Immature natural killer cell (primary cell): ENCODE results near the gene PSMB1. TPM values are rescaled to one million over a fixed set of nuclear protein-coding genes. Genes with fewer than 3 reads are reported as not detected.
"Not testable (repeated sequence)": the region's sequence is repeated elsewhere in the genome, so short reads cannot be mapped to it uniquely, and the experiment has no call there.

Experiments used
- DNase-seq, 3 donors: peaks; one replicate each; pipeline ENCODE4 v3.0.0; 2022; ENCODE audit warnings: mixed read lengths in 1 of 3
- H3K27ac Mint-ChIP-seq, 6 donors: one replicate each; pipeline ENCODE4 v1.8.0; 2020; ENCODE audit warnings: mixed read lengths in 6 of 6, mild to moderate bottlenecking in 5 of 6, inconsistent platforms in 4 of 6, moderate library complexity in 3 of 6
- H3K27me3 Mint-ChIP-seq, 3 donors: one replicate each; pipeline ENCODE4 v1.8.0; 2020 to 2021; ENCODE audit warnings: low read depth in 3 of 3, mild to moderate bottlenecking in 3 of 3, mixed read lengths in 3 of 3, moderate library complexity in 3 of 3, inconsistent platforms in 1 of 3
- H3K36me3 Mint-ChIP-seq, 3 donors: one replicate each; pipeline ENCODE4 v1.8.0; 2020; ENCODE audit warnings: mixed read lengths in 3 of 3, inconsistent platforms in 2 of 3, mild to moderate bottlenecking in 2 of 3
- H3K4me1 Mint-ChIP-seq, 2 donors: one replicate each; pipeline ENCODE4 v1.8.0; 2020; ENCODE audit warnings: inconsistent platforms in 2 of 2, mild to moderate bottlenecking in 2 of 2, mixed read lengths in 2 of 2, moderate library complexity in 1 of 2
- H3K4me3 Mint-ChIP-seq, 5 donors: one replicate each; pipeline ENCODE4 v1.8.0; 2020; ENCODE audit warnings: mild to moderate bottlenecking in 5 of 5, mixed read lengths in 5 of 5, inconsistent platforms in 3 of 5, moderate library complexity in 3 of 5
- H3K9me3 Mint-ChIP-seq, 6 donors: one replicate each; pipeline ENCODE4 v1.8.0; 2020; ENCODE audit warnings: mild to moderate bottlenecking in 6 of 6, mixed read lengths in 6 of 6, inconsistent platforms in 4 of 6, moderate library complexity in 3 of 6
- polyA plus RNA-seq, 3 donors: library from polyadenylated mRNA; unstranded; fragments of 300-500 nt; fragmentation: Illumina TruSeq; gene quantifications; one replicate each; pipeline ENCODE4 v1.2.3, GENCODE V29; 2021

The PSMB1 gene
- polyA plus RNA-seq, 3 donors from 2014 or later: 500 to 935 (median 673) TPM

GRCh38 chr6:170525795-170526194 lies 27.3 kb downstream of the PSMB1 start:
- DNase-seq: no peak
- Mint-ChIP-seq H3K9me3 (no peaks in the 10 kb centered on the region), H3K4me1 (peaks cover 20 to 31% of the 10 kb centered on the region in 2 donors), H3K4me3 (no peak overlapping the region), H3K27ac (no peak overlapping the region), H3K36me3 (peaks cover 0 to 3% (median 0%) of the 10 kb centered on the region in 3 donors), H3K27me3 (peaks cover 2 to 14% (median 9%) of the 10 kb centered on the region in 3 donors)

- no peak for DNase-seq
- H3K4me3 Mint-ChIP-seq: no peak overlapping the region
- H3K9me3 Mint-ChIP-seq: no peaks in the 10 kb centered on the region
- peaks cover 0 to 6% (median 0%) of the 10 kb centered on the region in 3 donors for H3K36me3 Mint-ChIP-seq
- peaks cover 13 to 18% (median 16%) of the 10 kb centered on the region in 3 donors for H3K27me3 Mint-ChIP-seq
- H3K4me1 Mint-ChIP-seq: peaks cover 19 to 31% of the 10 kb centered on the region in 2 donors
- peak overlapping the region in 1 of 6 donors; percentile 9 for H3K27ac Mint-ChIP-seq
Measured at GRCh38 chr6:170524172-170524502, 29.0 kb downstream of the PSMB1 start.

- H3K4me3 Mint-ChIP-seq: peak overlapping the region in 2 of 5 donors; percentile 51 to 73
- peaks cover 0 to 6% (median 0%) of the 10 kb centered on the region in 3 donors for H3K36me3 Mint-ChIP-seq
- H3K27me3 Mint-ChIP-seq: peaks cover 13 to 18% (median 16%) of the 10 kb centered on the region in 3 donors
- H3K9me3 Mint-ChIP-seq: no peaks in the 10 kb centered on the region
- peak; percentile 48 to 62 (median 58) for DNase-seq
- peak overlapping the region in 2 of 6 donors; percentile 29 to 58 for H3K27ac Mint-ChIP-seq
- H3K4me1 Mint-ChIP-seq: peaks cover 19 to 31% of the 10 kb centered on the region in 2 donors
Measured at GRCh38 chr6:170523256-170524171, 29.6 kb downstream of the PSMB1 start.

GRCh38 chr6:170522565-170523183 lies 30.4 kb downstream of the PSMB1 start:
- Mint-ChIP-seq H3K27me3 (peaks cover 14 to 18% (median 16%) of the 10 kb centered on the region in 3 donors), H3K27ac (no peak overlapping the region), H3K4me1 (peaks cover 19 to 31% of the 10 kb centered on the region in 2 donors), H3K9me3 (no peaks in the 10 kb centered on the region), H3K4me3 (peak overlapping the region in 1 of 5 donors; percentile 73), H3K36me3 (peaks cover 0 to 6% (median 0%) of the 10 kb centered on the region in 3 donors)
- DNase-seq: no peak

- Mint-ChIP-seq H3K9me3 (no peaks in the 10 kb centered on the region), H3K27me3 (peaks cover 11 to 17% (median 16%) of the 10 kb centered on the region in 3 donors), H3K27ac (peak overlapping the region in 3 of 6 donors; percentile 28 to 43 (median 41)), H3K36me3 (peaks cover 0 to 6% (median 0%) of the 10 kb centered on the region in 3 donors), H3K4me1 (peaks cover 9 to 17% of the 10 kb centered on the region in 2 donors), H3K4me3 (peak overlapping the region; percentile 41 to 76 (median 46))
- peak; percentile 53 to 66 (median 65) for DNase-seq
Measured at GRCh38 chr6:170516783-170517616, 36.1 kb downstream of the PSMB1 start.

GRCh38 chr6:170514908-170515307 lies 38.2 kb downstream of the PSMB1 start:
- peaks cover 4 to 12% (median 8%) of the 10 kb centered on the region in 3 donors for H3K27me3 Mint-ChIP-seq
- no peak overlapping the region for H3K27ac Mint-ChIP-seq
- peaks cover 5 to 9% of the 10 kb centered on the region in 2 donors for H3K4me1 Mint-ChIP-seq
- no peaks in the 10 kb centered on the region for H3K36me3 Mint-ChIP-seq
- no peaks in the 10 kb centered on the region for H3K9me3 Mint-ChIP-seq
- H3K4me3 Mint-ChIP-seq: no peak overlapping the region
- DNase-seq: no peak

- peaks cover 2 to 12% (median 3%) of the 10 kb centered on the region in 3 donors for H3K27me3 Mint-ChIP-seq
- peaks cover 5 to 9% of the 10 kb centered on the region in 2 donors for H3K4me1 Mint-ChIP-seq
- no peak for DNase-seq
- no peaks in the 10 kb centered on the region for H3K36me3 Mint-ChIP-seq
- H3K4me3 Mint-ChIP-seq: no peak overlapping the region
- H3K9me3 Mint-ChIP-seq: no peaks in the 10 kb centered on the region
- H3K27ac Mint-ChIP-seq: no peak overlapping the region
Measured at GRCh38 chr6:170512249-170512648, 40.9 kb downstream of the PSMB1 start.

- Mint-ChIP-seq H3K4me1 (peaks cover 0 to 2% of the 10 kb centered on the region in 2 donors), H3K4me3 (no peak overlapping the region), H3K36me3 (no peaks in the 10 kb centered on the region), H3K9me3 (no peaks in the 10 kb centered on the region), H3K27me3 (peaks cover 0 to 15% (median 6%) of the 10 kb centered on the region in 3 donors), H3K27ac (no peak overlapping the region)
- DNase-seq: no peak
Measured at GRCh38 chr6:170510631-170511030, 42.5 kb downstream of the PSMB1 start.

GRCh38 chr6:170509723-170510018 lies 43.4 kb downstream of the PSMB1 start:
- Mint-ChIP-seq H3K27ac (no peak overlapping the region), H3K36me3 (no peaks in the 10 kb centered on the region), H3K27me3 (peaks cover 0 to 16% (median 3%) of the 10 kb centered on the region in 3 donors), H3K9me3 (no peaks in the 10 kb centered on the region), H3K4me1 (peaks cover 7 to 11% of the 10 kb centered on the region in 2 donors), H3K4me3 (no peak overlapping the region)
- no peak for DNase-seq

GRCh38 chr6:170508892-170509722 lies 44.0 kb downstream of the PSMB1 start:
- DNase-seq, H3K36me3 Mint-ChIP-seq, H3K9me3 Mint-ChIP-seq, H3K27ac Mint-ChIP-seq, H3K4me3 Mint-ChIP-seq: not testable (repeated sequence)
- peaks cover 13 to 17% of the 10 kb centered on the region in 2 donors for H3K4me1 Mint-ChIP-seq
- H3K27me3 Mint-ChIP-seq: peaks cover 0 to 16% (median 3%) of the 10 kb centered on the region in 3 donors

- H3K27me3 Mint-ChIP-seq: peaks cover 0 to 16% (median 3%) of the 10 kb centered on the region in 3 donors
- H3K9me3 Mint-ChIP-seq: not testable (repeated sequence)
Measured at GRCh38 chr6:170508275-170508674, 44.8 kb downstream of the PSMB1 start.

GRCh38 chr6:170507728-170508127 lies 45.4 kb downstream of the PSMB1 start:
- Mint-ChIP-seq H3K27me3 (peaks cover 0 to 18% (median 3%) of the 10 kb centered on the region in 3 donors), H3K4me1 (peaks cover 26 to 29% of the 10 kb centered on the region in 2 donors)
- DNase-seq, H3K27ac Mint-ChIP-seq, H3K4me3 Mint-ChIP-seq, H3K36me3 Mint-ChIP-seq, H3K9me3 Mint-ChIP-seq: not testable (repeated sequence)

More at GRCh38 chr6:170508275-170508674, 44.8 kb downstream of the PSMB1 start:
- H3K4me3 Mint-ChIP-seq, H3K27ac Mint-ChIP-seq, H3K36me3 Mint-ChIP-seq, DNase-seq: not testable (repeated sequence)
- H3K4me1 Mint-ChIP-seq: peaks cover 20 to 25% of the 10 kb centered on the region in 2 donors

- no peak overlapping the region for H3K27ac Mint-ChIP-seq
- H3K36me3 Mint-ChIP-seq: no peaks in the 10 kb centered on the region
- H3K27me3 Mint-ChIP-seq: peaks cover 0 to 16% (median 9%) of the 10 kb centered on the region in 3 donors
- H3K9me3 Mint-ChIP-seq: peaks cover 0 to 1% (median 0%) of the 10 kb centered on the region in 6 donors
- no peak for DNase-seq
- no peak overlapping the region for H3K4me3 Mint-ChIP-seq
- peaks cover 32 to 34% of the 10 kb centered on the region in 2 donors for H3K4me1 Mint-ChIP-seq
Measured at GRCh38 chr6:170506446-170506845, 46.7 kb downstream of the PSMB1 start.
